GM12872 (cell line): ENCODE results near the gene CLDN9.

Experiments used
- CTCF ChIP-seq: IDR thresholded peaks from 3 replicates; pipeline ENCODE4 v1.5.1; 2011; ENCODE audit warnings: low read depth, mild to moderate bottlenecking, low read length, moderate library complexity; ENCODE audit not compliant: insufficient read depth

Gene CLDN9

GRCh38 chr16:3017344-3017743 lies 4.6 kb downstream of the CLDN9 start:
- no peak for TF ChIP-seq CTCF

GRCh38 chr16:3017794-3018506 lies 5.2 kb downstream of the CLDN9 start, which contains the start of gene CLDN6:
CLDN6 (minus strand) TSS chr16:3018183; CDS start chr16:3016021, 2,162 bp downstream.
- peak; percentile 50 for TF ChIP-seq CTCF

- TF ChIP-seq CTCF: no peak
Observed at GRCh38 chr16:3019594-3020246, 7.0 kb downstream of the CLDN9 start.

- no peak for TF ChIP-seq CTCF
Observed at GRCh38 chr16:3020247-3020603, 7.5 kb downstream of the CLDN9 start, which contains the start of gene TNFRSF12A. TNFRSF12A (plus strand) TSS chr16:3020368; CDS start chr16:3020398, 30 bp downstream.

GRCh38 chr16:3020604-3021448 lies 8.1 kb downstream of the CLDN9 start:
- TF ChIP-seq CTCF: no peak

GRCh38 chr16:3021449-3022207 lies 8.9 kb downstream of the CLDN9 start:
- peak; percentile 51 for TF ChIP-seq CTCF

GRCh38 chr16:3022208-3022683 lies 9.5 kb downstream of the CLDN9 start:
- TF ChIP-seq CTCF: no peak
